ENCODE measurements around the gene RBM48.
"Not testable (repeated sequence)": the region's sequence is repeated elsewhere in the genome, so short reads cannot be mapped to it uniquely, and the experiment has no call there.

RBM48 gene

GRCh38 chr7:92528188-92528957, at the start of gene RBM48, which contains the start of gene PEX1:
Gene RBM48 (plus strand): TSS chr7:92528795. CDS start chr7:92528814, 19 bp downstream.
Gene PEX1 (minus strand): TSS chr7:92528520. CDS start chr7:92528435, 85 bp downstream.
- peak; percentile 98 for DNase-seq (ENCODE audit: low spot score)

- DNase-seq (ENCODE audit: low spot score) = not testable (repeated sequence)
Observed at GRCh38 chr7:92479146-92479545, 49.4 kb upstream of the RBM48 start.

- not testable (repeated sequence) for DNase-seq (ENCODE audit: low spot score)
Observed at GRCh38 chr7:92483624-92484023, 45.0 kb upstream of the RBM48 start.

- DNase-seq (ENCODE audit: low spot score) = not testable (repeated sequence)
Observed at GRCh38 chr7:92484226-92484625, 44.4 kb upstream of the RBM48 start.

GRCh38 chr7:92485267-92485892, 43.2 kb upstream of the RBM48 start:
- no peak for DNase-seq (ENCODE audit: low spot score)

- no peak for DNase-seq (ENCODE audit: low spot score)
Observed at GRCh38 chr7:92485974-92486373, 42.6 kb upstream of the RBM48 start.

GRCh38 chr7:92487804-92488203, 40.8 kb upstream of the RBM48 start:
- no peak for DNase-seq (ENCODE audit: low spot score)

- no peak for DNase-seq (ENCODE audit: low spot score)
Observed at GRCh38 chr7:92489634-92490033, 39.0 kb upstream of the RBM48 start.

- DNase-seq (ENCODE audit: low spot score) = no peak
Observed at GRCh38 chr7:92496876-92497275, 31.7 kb upstream of the RBM48 start.

- DNase-seq (ENCODE audit: low spot score) = no peak
Observed at GRCh38 chr7:92498557-92498956, 30.0 kb upstream of the RBM48 start.

GRCh38 chr7:92503767-92504166, 24.8 kb upstream of the RBM48 start:
- no peak for DNase-seq (ENCODE audit: low spot score)

- DNase-seq (ENCODE audit: low spot score) = no peak
Observed at GRCh38 chr7:92504563-92504962, 24.0 kb upstream of the RBM48 start.

GRCh38 chr7:92506363-92506762, 22.2 kb upstream of the RBM48 start:
- DNase-seq (ENCODE audit: low spot score) = no peak

GRCh38 chr7:92508946-92509345, 19.6 kb upstream of the RBM48 start:
- DNase-seq (ENCODE audit: low spot score) = no peak

- no peak for DNase-seq (ENCODE audit: low spot score)
Observed at GRCh38 chr7:92513167-92513902, 15.3 kb upstream of the RBM48 start.

GRCh38 chr7:92517631-92518030, 11.0 kb upstream of the RBM48 start:
- peak; percentile 37 for DNase-seq (ENCODE audit: low spot score)

GRCh38 chr7:92520024-92520423, 8.6 kb upstream of the RBM48 start:
- DNase-seq (ENCODE audit: low spot score) = no peak

- no peak for DNase-seq (ENCODE audit: low spot score)
Observed at GRCh38 chr7:92523110-92523509, 5.5 kb upstream of the RBM48 start.

GRCh38 chr7:92527300-92528187, 1.1 kb upstream of the RBM48 start:
- DNase-seq (ENCODE audit: low spot score) = peak; percentile 56

GRCh38 chr7:92528958-92529264, 316 bp downstream of the RBM48 start:
- no peak for DNase-seq (ENCODE audit: low spot score)

- no peak for DNase-seq (ENCODE audit: low spot score)
Observed at GRCh38 chr7:92534572-92534971, 6.0 kb downstream of the RBM48 start.

GRCh38 chr7:92543542-92543941, 14.9 kb downstream of the RBM48 start:
- not testable (repeated sequence) for DNase-seq (ENCODE audit: low spot score)
